Transverse colon (tissue), 4 donors: ENCODE data around the gene DRD4. TPM values are rescaled to one million over a fixed set of nuclear protein-coding genes. Genes with fewer than 3 reads are reported as not detected.

Experiments used
- DNase-seq: peaks from one replicate; pipeline ENCODE4 v3.0.0-alpha.2; 2019
- H3K27ac ChIP-seq, 4 donors: fragments of 200-600 bp; sonication (generic); 2 replicates each; pipeline ENCODE4 v1.5.1; 2016 to 2018; ENCODE audit warnings: inconsistent platforms in 4 of 4
- H3K27me3 ChIP-seq: fragments of 200-600 bp; sonication (generic); 2 replicates; pipeline ENCODE4 v1.5.1; 2017; ENCODE audit warnings: inconsistent platforms
- H3K36me3 ChIP-seq, 4 donors: fragments of 200-600 bp; sonication (generic); 2 replicates each; pipeline ENCODE4 v1.5.1; 2017 to 2019; ENCODE audit warnings: inconsistent platforms in 4 of 4
- H3K4me1 ChIP-seq, 4 donors: fragments of 200-600 bp; sonication (generic); 2 replicates each; pipeline ENCODE4 v1.5.1; 2017 to 2020; ENCODE audit warnings: inconsistent platforms in 4 of 4
- H3K4me3 ChIP-seq, 4 donors: fragments of 200-600 bp; sonication (generic); 1 replicate in 1 of 4; 2 replicates in 3 of 4; pipeline versions ENCODE4 v1.5.1 to v1.6.1; 2017 to 2019; ENCODE audit warnings: inconsistent platforms in 4 of 4
- H3K9me3 ChIP-seq, 2 donors: fragments of 200-600 bp; sonication (generic); 2 replicates each; pipeline ENCODE4 v1.5.1; 2017 to 2019; ENCODE audit warnings: inconsistent platforms in 2 of 2
- EP300 ChIP-seq: sonication (generic); formaldehyde crosslinking; IDR thresholded peaks from one replicate; pipeline ENCODE4 v1.6.1; 2017; ENCODE audit warnings: antibody characterized with exemption, low read depth
- POLR2A ChIP-seq: fragments of 450-650 bp; IDR thresholded peaks from one replicate; pipeline ENCODE4 v1.6.1; 2016; ENCODE audit warnings: antibody characterized with exemption, mild to moderate bottlenecking, moderate library complexity
- POLR2AphosphoS5 ChIP-seq, 3 donors: sonication (generic); formaldehyde crosslinking; IDR thresholded peaks; one replicate each; pipeline ENCODE4 v1.6.1; 2016; ENCODE audit warnings: antibody characterized with exemption in 3 of 3
- WGBS, 2 donors: methylation state at CpG; one replicate each; pipeline ENCODE4 v1.1.5; 2018; ENCODE audit warnings: low coverage in 1 of 2; 5-methylcytosine and 5-hydroxymethylcytosine counted together
- in situ Hi-C, 4 donors: fragments of 200-750 bp; cut with MboI; loops; one replicate each; pipeline versions ENCODE4 v1.15.0 to v1.15.1; 2017; ENCODE audit warnings: low sequenced_read_pairs in 3 of 4, low pct_ligation_motif_present in 1 of 4, low pct_unique_long_range_greater_than_20kb in 1 of 4
- intact Hi-C: fragments of 100-400 bp; cut with DNase I; formaldehyde crosslinking; loops from one replicate; pipeline ENCODE4 v1.15.1; 2023; ENCODE audit warnings: low total_unique reads
- total RNA-seq, 4 donors: library from RNA; depleted of rRNA; stranded (reverse); fragments of >200 nt; gene quantifications; one replicate each; pipeline ENCODE4 v1.1.0, GENCODE V29; 2016
- TF ChIP-seq, protein P1 (sequence below), 5 experiments: fragments of 200-600 bp in 3 of 5; fragments of 450-650 bp in 2 of 5; sonication (generic) in 3 of 5; IDR thresholded peaks; 1 replicate in 2 of 5; 2 replicates in 3 of 5; pipeline ENCODE4 v1.5.1; 2016 to 2017; ENCODE audit warnings: antibody characterized with exemption in 5 of 5, inconsistent platforms in 3 of 5, mild to moderate bottlenecking in 2 of 5, moderate library complexity in 1 of 5

Gene DRD4
- total RNA-seq, 4 donors from 2014 or later, result not detected

DNA sequence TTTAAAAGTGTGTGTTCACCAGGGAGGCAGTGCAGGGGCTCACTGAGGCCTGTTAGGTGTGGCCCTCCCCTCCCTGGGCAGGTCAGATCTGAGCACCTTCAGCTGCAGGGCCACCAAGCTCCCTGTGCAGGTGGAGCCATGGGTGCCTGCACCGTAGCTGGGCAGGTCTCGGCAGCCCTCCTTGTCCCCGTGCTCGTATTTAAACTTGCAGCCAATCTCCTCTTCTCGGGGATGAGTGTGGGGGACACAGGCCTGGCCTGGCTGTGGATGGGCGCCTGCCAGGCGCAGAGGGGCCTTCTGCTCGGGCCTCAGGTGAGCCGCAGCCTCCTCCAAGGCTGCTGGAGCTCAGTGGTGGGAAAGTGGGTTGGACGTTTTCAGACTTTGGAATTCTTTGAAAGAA lies 41.7 kb upstream of the DRD4 start:
- H3K4me3 ChIP-seq, result no peak overlapping the region
- H3K27me3 ChIP-seq, result no peaks in the 10 kb centered on the region
- no peaks in the 10 kb centered on the region for H3K9me3 ChIP-seq
- H3K27ac ChIP-seq, result no peak overlapping the region
- no peak for TF ChIP-seq POLR2AphosphoS5 (IDR thresholded peaks at IDR 0.05)
- no peak for TF ChIP-seq EP300
- TF ChIP-seq POLR2A, result no peak
- TF ChIP-seq, protein P1, sequence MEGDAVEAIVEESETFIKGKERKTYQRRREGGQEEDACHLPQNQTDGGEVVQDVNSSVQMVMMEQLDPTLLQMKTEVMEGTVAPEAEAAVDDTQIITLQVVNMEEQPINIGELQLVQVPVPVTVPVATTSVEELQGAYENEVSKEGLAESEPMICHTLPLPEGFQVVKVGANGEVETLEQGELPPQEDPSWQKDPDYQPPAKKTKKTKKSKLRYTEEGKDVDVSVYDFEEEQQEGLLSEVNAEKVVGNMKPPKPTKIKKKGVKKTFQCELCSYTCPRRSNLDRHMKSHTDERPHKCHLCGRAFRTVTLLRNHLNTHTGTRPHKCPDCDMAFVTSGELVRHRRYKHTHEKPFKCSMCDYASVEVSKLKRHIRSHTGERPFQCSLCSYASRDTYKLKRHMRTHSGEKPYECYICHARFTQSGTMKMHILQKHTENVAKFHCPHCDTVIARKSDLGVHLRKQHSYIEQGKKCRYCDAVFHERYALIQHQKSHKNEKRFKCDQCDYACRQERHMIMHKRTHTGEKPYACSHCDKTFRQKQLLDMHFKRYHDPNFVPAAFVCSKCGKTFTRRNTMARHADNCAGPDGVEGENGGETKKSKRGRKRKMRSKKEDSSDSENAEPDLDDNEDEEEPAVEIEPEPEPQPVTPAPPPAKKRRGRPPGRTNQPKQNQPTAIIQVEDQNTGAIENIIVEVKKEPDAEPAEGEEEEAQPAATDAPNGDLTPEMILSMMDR (IDR thresholded peaks at IDR 0.05), result no peak
- intact Hi-C loops (no loop called here), in situ Hi-C loops (no loop called here)
- DNase-seq, result no peak
- 87 to 89% methylated on average over 3 to 10 of the region's 10 CpGs for WGBS, 2 donors
- no peaks in the 10 kb centered on the region for H3K4me1 ChIP-seq
- H3K36me3 ChIP-seq, result peaks cover 0 to 73% (median 28%) of the 10 kb centered on the region in 4 donors

DNA sequence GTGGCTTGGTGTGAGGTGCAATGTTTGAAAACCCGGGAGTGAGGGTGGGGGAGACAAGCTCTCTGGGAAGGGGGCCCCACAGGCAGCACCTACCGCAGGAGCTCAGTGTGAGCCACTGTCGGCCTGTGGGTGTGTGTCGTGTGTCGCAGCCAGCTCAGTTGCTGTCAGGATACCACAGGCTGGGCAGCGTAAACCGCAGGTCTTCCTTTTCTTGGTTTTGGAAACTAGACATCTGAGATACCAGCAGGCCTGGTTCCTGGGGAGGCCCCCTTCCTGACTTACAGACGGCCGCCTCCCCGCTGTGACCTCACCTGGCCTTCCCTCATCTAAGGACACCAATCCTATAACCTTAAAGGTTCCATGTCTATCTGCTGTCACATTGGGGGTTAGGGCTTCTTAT lies 40.7 kb upstream of the DRD4 start:
- no peak for DNase-seq
- intact Hi-C loops, result no loop called here
- H3K9me3 ChIP-seq, result no peaks in the 10 kb centered on the region
- H3K4me1 ChIP-seq, result no peaks in the 10 kb centered on the region
- WGBS, 2 donors, result 76 to 90% methylated on average over 5 to 10 of the region's 10 CpGs
- no peak overlapping the region for H3K27ac ChIP-seq
- no peaks in the 10 kb centered on the region for H3K27me3 ChIP-seq
- H3K4me3 ChIP-seq, result no peak overlapping the region
- H3K36me3 ChIP-seq, result peaks cover 0 to 64% (median 25%) of the 10 kb centered on the region in 4 donors
- in situ Hi-C loops, result no loop called here
- TF ChIP-seq POLR2A, result no peak
- TF ChIP-seq, protein P1 (IDR thresholded peaks at IDR 0.05), result no peak
- no peak for TF ChIP-seq EP300
- no peak for TF ChIP-seq POLR2AphosphoS5 (IDR thresholded peaks at IDR 0.05)

DNA sequence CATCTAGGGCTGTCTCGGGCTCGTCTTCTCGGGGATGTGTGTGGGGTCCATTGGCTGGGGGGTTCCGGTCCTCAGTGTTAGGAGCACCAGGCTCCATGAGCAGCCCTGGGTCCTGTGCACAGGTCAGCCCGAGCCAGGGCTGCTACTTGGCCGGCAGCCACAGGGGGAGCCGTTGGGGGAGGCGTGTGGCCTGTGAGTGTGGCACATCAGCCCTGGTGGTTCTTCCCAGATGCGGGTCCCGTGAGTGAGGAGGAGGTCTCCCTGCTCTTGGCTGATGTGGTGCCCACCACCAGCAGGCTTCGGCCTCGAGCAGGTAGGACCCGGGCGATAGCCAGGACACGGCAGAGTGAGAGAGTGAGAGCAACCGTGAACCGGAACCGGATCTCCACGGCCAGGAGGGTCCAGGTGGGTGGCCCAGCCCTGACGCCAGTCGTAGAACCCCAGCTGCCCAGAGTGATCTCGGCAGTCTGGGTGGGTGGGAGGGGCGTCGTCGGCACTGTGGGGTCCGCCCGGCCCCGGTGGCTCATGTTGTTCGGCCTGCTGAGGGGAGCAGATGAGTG lies 39.8 kb upstream of the DRD4 start:
- intact Hi-C loops, result no loop called here
- in situ Hi-C loops, result no loop called here
- no peak for DNase-seq
- peaks cover 0 to 59% (median 22%) of the 10 kb centered on the region in 4 donors for H3K36me3 ChIP-seq
- WGBS, 2 donors, result 92% methylated on average over 29 of the region's 29 CpGs; no CpG with 5 or more reads in 1 of the 2 donors
- no peak overlapping the region for H3K27ac ChIP-seq
- H3K9me3 ChIP-seq, result no peaks in the 10 kb centered on the region
- no peak overlapping the region for H3K4me3 ChIP-seq
- no peaks in the 10 kb centered on the region for H3K27me3 ChIP-seq
- TF ChIP-seq POLR2A (no peak), EP300 (no peak), POLR2AphosphoS5 (IDR thresholded peaks at IDR 0.05) (no peak)
- TF ChIP-seq, protein P1 (IDR thresholded peaks at IDR 0.05), result no peak
- H3K4me1 ChIP-seq, result no peaks in the 10 kb centered on the region

DNA sequence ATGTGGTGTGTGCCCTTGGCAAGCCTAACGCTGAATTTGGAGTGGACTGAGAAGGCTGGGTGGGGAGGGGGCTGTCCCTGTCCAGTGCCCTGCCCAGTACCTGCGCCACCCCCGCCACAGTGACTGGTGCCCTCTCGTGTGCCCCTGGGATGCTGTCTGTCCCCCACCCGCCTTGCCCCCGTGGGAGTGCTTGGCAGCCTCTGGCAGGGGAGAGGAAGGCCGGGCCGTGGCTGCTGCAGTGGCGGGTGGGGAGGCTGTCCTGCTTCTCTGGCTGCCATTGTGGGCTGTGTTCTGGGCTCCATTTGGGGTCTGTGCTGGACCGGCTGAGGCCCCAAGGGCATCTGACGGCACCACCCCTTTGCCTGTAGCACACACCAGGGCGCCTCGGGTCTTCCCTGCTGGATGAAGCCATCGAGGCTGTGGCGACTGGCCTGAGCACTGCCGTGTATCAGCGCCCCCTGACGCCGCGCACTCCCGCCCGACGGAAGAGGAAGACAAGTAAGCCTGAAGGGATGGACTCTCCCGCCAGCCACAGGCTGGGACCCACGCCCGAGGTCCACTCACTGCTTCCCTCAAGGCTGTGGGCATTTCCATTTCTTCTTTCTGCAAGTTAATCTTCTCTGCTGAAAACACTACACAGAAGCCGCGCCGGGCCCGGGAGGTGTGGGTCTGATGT lies 38.9 kb upstream of the DRD4 start:
- intact Hi-C loops (no loop called here), in situ Hi-C loops (no loop called here)
- Histone ChIP-seq H3K27me3 (no peaks in the 10 kb centered on the region), H3K27ac (no peak overlapping the region), H3K36me3 (peaks cover 0 to 53% (median 15%) of the 10 kb centered on the region in 4 donors), H3K9me3 (no peaks in the 10 kb centered on the region), H3K4me1 (no peaks in the 10 kb centered on the region), H3K4me3 (no peak overlapping the region)
- no peak for DNase-seq
- 92 to 100% methylated on average over 4 to 29 of the region's 30 CpGs for WGBS, 2 donors
- TF ChIP-seq POLR2AphosphoS5 (IDR thresholded peaks at IDR 0.05), result no peak
- TF ChIP-seq, protein P1 (IDR thresholded peaks at IDR 0.05), result no peak
- no peak for TF ChIP-seq POLR2A
- TF ChIP-seq EP300, result no peak
